Measurements from ENCODE around the gene CHCT1.

The CHCT1 gene

GRCh38 chr17:60472449-60472848 lies 50.2 kb downstream of the CHCT1 start:
- Histone ChIP-seq H3K36me3 (ENCODE audit: insufficient read depth) (no peaks in the 10 kb centered on the region), H3K4me3 (IDR thresholded peaks at IDR 0.05; ENCODE audit: insufficient read depth, low read depth, low read length) (no peak overlapping the region), H3K79me2 (ENCODE audit: insufficient read depth, low read depth) (no peaks in the 10 kb centered on the region; the same call in 1 of the 2 replicates), H3K27me3 (ENCODE audit: insufficient read depth, low read depth) (no peaks in the 10 kb centered on the region), H3K4me1 (ENCODE audit: low read depth, poor library complexity, severe bottlenecking) (peaks cover 46% of the 10 kb centered on the region), H3K4me2 (no peak overlapping the region), H3K27ac (no peak overlapping the region), H2AFZ (ENCODE audit: low read depth) (no peak overlapping the region), H4K20me1 (ENCODE audit: insufficient read depth) (no peaks in the 10 kb centered on the region), H3K9ac (no peak overlapping the region)
- TF ChIP-seq CTCF (conservative IDR thresholded peaks at IDR 0.05; ENCODE audit: low read depth, low read length): no peak

DNA sequence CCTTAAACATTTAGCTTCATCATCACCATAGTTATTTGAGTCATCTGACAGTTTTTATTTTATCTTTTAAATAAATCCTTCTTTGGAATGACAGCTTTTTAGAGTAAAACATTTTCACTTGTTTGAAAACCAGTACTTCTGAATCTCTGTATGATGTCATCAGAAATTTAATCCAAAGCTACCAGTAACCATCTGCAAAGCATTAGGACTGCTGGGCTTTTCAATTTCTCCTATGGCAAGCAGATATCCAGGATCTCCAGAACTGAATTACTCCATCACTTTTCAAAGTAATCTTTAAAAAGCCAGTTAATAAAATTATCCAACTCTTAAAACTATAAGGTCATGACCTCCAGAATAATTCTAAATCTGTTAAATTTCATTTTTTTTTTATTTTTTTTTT lies 51.5 kb downstream of the CHCT1 start:
- H3K4me1 ChIP-seq (ENCODE audit: low read depth, poor library complexity, severe bottlenecking): peaks cover 32% of the 10 kb centered on the region
- no peaks in the 10 kb centered on the region for H3K79me2 ChIP-seq (ENCODE audit: insufficient read depth, low read depth)
- no peak for TF ChIP-seq CTCF (conservative IDR thresholded peaks at IDR 0.05; ENCODE audit: low read depth, low read length)
- H3K27ac ChIP-seq: no peak overlapping the region
- H3K9ac ChIP-seq: no peak overlapping the region
- H3K36me3 ChIP-seq (ENCODE audit: insufficient read depth): no peaks in the 10 kb centered on the region
- H2AFZ ChIP-seq (ENCODE audit: low read depth): no peak overlapping the region
- H3K4me2 ChIP-seq: no peak overlapping the region
- H3K4me3 ChIP-seq (IDR thresholded peaks at IDR 0.05; ENCODE audit: insufficient read depth, low read depth, low read length): no peak overlapping the region
- no peaks in the 10 kb centered on the region for H3K27me3 ChIP-seq (ENCODE audit: insufficient read depth, low read depth)
- no peaks in the 10 kb centered on the region for H4K20me1 ChIP-seq (ENCODE audit: insufficient read depth)

Measured in KMS-11 (cell line).